DND-41 (cell line): ENCODE measurements around the gene CENPS.

Source experiments
- ATAC-seq: fragments of 200-7000 bp; cut with Tn5 transposase; 3 replicates; pipeline ENCODE4 v1.9.1; 2021; ENCODE audit warnings: low read depth; ENCODE audit not compliant: insufficient read depth
- DNase-seq: peaks from one replicate; pipeline ENCODE4 v3.0.0-alpha.2; 2020
- H2AFZ ChIP-seq: 2 replicates; pipeline ENCODE4 v1.6.0; 2012; ENCODE audit warnings: low read depth, low read length
- H3K27ac ChIP-seq: 2 replicates; pipeline ENCODE4 v1.5.1; 2012; ENCODE audit warnings: low read length, inconsistent platforms
- H3K27me3 ChIP-seq: fragments of 200-600 bp; sonication (generic); 2 replicates; pipeline ENCODE4 v1.6.0; 2012; ENCODE audit warnings: low read length, mild to moderate bottlenecking, inconsistent platforms; ENCODE audit not compliant: insufficient read depth, poor library complexity
- H3K36me3 ChIP-seq: 2 replicates; pipeline ENCODE4 v1.5.1; 2012; ENCODE audit warnings: low read length, inconsistent platforms; ENCODE audit not compliant: insufficient read depth
- H3K4me1 ChIP-seq: 2 replicates; pipeline ENCODE4 v1.5.1; 2012; ENCODE audit warnings: mild to moderate bottlenecking, low read length; ENCODE audit not compliant: insufficient read depth
- H3K4me2 ChIP-seq: 2 replicates; pipeline ENCODE4 v1.6.0; 2012; ENCODE audit warnings: mild to moderate bottlenecking, moderate library complexity, low read length, inconsistent platforms; ENCODE audit not compliant: insufficient read depth
- H3K4me3 ChIP-seq, 2 experiments: fragments of 200-600 bp in 1 of 2; shearing (Covaris generic) in 1 of 2; 2 replicates each; pipeline ENCODE4 v1.5.1; 2012 to 2016; ENCODE audit warnings: inconsistent platforms in 2 of 2, low read length in 2 of 2, mild to moderate bottlenecking in 2 of 2, low read depth in 1 of 2, moderate library complexity in 1 of 2
- H3K79me2 ChIP-seq: 2 replicates; pipeline ENCODE4 v1.6.0; 2012; ENCODE audit warnings: low read length, inconsistent platforms; ENCODE audit not compliant: insufficient read depth
- H3K9ac ChIP-seq: 2 replicates; pipeline ENCODE4 v1.6.0; 2012; ENCODE audit warnings: low read depth, mild to moderate bottlenecking, inconsistent platforms, low read length, moderate library complexity
- H3K9me3 ChIP-seq: 2 replicates; pipeline ENCODE4 v1.5.1; 2012; ENCODE audit warnings: low read length, moderate library complexity, mild to moderate bottlenecking, inconsistent platforms; ENCODE audit not compliant: insufficient read depth, severe bottlenecking
- H4K20me1 ChIP-seq: 2 replicates; pipeline ENCODE4 v1.6.0; 2012; ENCODE audit warnings: low read length; ENCODE audit not compliant: insufficient read depth
- EZH2 ChIP-seq: IDR thresholded peaks from 3 replicates; pipeline ENCODE4 v1.6.1; 2012; ENCODE audit warnings: borderline replicate concordance, low read depth, mild to moderate bottlenecking, moderate library complexity, low read length, inconsistent platforms; ENCODE audit not compliant: severe bottlenecking
- TF ChIP-seq, protein P1 (sequence below): IDR thresholded peaks from 2 replicates; pipeline ENCODE4 v1.5.1; 2012; ENCODE audit warnings: borderline replicate concordance, low read length, moderate library complexity, mild to moderate bottlenecking; ENCODE audit not compliant: poor library complexity, severe bottlenecking; ENCODE audit errors: extremely low read depth

Gene CENPS

DNA sequence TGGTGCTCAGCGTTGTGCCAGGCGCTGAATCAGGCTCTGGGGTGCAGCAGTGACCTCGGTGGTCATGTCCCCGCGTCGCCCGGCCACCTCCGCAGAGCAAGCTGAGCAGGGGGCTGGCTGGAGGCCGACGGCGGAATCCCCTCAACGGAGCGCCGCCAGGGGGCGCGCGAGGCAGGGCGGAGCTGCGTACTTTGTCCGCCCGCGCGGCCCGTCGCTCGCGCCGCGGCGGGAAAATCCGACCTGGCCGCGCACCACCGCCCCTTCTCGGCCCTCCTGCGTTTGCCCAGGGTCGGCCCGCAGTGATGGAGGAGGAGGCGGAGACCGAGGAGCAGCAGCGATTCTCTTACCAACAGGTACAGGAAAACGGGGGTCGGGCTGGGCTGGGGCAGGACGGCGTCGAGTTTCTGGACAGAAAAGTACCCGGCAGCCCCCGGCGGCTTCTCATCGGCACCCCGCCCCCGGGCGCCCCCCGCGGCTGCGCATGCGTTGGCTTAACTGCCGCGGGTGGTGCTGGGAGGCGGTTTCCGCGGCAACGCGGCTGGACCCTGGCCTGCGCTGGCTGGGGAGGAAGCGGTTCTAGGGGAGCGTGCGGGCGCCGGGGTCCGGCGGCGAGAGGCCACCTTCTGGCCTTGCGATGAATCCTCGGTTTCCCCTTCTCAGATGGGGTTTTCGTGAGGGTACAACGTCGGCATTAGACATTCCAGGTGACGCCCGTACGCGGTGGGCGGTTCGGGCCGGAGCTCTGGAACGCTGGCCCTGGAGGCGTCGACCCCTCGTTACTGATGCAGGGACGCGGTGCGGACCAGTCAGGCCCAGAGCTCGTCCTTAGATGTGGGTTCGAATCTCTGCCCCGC, at the start of gene CENPS:
CENPS (plus strand) TSS at position 218 of the 854 bp plus-strand sequence; CDS start at position 303, 85 bp downstream.
- Histone ChIP-seq H3K4me1 (peaks cover 47% of the 10 kb centered on the region), H3K9ac (peak within 1 kb of the TSS; percentile 63), H3K4me2 (peak within 1 kb of the TSS; percentile 92), H2AFZ (peak within 1 kb of the TSS; percentile 84), H3K9me3 (no peaks in the 10 kb centered on the region), H3K4me3 (peak within 1 kb of the TSS; percentile 32 to 72), H3K27me3 (no peaks in the 10 kb centered on the region), H3K27ac (peak within 1 kb of the TSS; percentile 91), H4K20me1 (no peaks in the 10 kb centered on the region), H3K36me3 (peaks cover 5% of the 10 kb centered on the region), H3K79me2 (peaks cover 25% of the 10 kb centered on the region)
- peak; percentile 87 for DNase-seq
- ATAC-seq = peak; percentile 80
- TF ChIP-seq, protein P1, sequence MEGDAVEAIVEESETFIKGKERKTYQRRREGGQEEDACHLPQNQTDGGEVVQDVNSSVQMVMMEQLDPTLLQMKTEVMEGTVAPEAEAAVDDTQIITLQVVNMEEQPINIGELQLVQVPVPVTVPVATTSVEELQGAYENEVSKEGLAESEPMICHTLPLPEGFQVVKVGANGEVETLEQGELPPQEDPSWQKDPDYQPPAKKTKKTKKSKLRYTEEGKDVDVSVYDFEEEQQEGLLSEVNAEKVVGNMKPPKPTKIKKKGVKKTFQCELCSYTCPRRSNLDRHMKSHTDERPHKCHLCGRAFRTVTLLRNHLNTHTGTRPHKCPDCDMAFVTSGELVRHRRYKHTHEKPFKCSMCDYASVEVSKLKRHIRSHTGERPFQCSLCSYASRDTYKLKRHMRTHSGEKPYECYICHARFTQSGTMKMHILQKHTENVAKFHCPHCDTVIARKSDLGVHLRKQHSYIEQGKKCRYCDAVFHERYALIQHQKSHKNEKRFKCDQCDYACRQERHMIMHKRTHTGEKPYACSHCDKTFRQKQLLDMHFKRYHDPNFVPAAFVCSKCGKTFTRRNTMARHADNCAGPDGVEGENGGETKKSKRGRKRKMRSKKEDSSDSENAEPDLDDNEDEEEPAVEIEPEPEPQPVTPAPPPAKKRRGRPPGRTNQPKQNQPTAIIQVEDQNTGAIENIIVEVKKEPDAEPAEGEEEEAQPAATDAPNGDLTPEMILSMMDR = peak; percentile 96
- no peak for TF ChIP-seq EZH2

DNA sequence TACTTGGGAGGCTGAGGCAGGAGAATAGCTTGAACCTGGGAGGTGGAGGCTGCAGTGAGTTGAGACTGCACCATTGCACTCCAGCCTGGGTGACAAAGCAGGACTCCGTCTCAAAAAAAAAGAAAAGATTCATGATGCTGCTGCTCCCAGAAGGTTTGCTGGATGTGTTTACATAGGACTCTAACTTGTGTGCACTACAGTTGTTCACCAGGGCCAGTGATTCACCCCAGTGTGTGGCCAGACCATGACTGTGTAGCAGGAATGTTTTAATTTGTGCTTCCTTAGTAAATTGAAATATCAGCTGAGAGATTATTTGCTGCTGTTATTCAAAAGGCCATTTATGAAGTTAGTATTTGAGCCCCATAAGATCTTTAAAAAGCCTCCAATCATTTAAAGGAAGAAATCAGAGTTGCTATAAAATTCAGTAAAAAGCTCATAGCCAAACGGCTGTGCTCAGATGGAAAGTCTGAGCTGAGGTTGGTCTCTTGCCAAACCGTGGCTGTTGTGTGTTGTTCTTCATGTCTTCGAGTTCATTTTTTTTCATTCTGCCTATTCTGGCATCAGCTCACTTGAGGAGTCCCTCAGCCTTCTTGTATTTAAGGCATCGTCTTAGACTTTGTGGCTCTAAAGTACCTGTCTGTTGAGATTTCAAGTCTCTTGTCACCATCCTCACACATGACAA, 49.5 kb upstream of the CENPS start:
- Histone ChIP-seq H4K20me1 (no peaks in the 10 kb centered on the region), H3K4me1 (no peaks in the 10 kb centered on the region), H3K27me3 (no peaks in the 10 kb centered on the region), H2AFZ (no peak overlapping the region), H3K4me2 (no peak overlapping the region), H3K79me2 (no peaks in the 10 kb centered on the region), H3K9me3 (no peaks in the 10 kb centered on the region), H3K9ac (no peak overlapping the region), H3K36me3 (peaks cover 18% of the 10 kb centered on the region), H3K4me3 (no peak overlapping the region), H3K27ac (no peak overlapping the region)
- DNase-seq (no peak), ATAC-seq (no peak)
- TF ChIP-seq, protein P1 = no peak
- TF ChIP-seq EZH2 = no peak

DNA sequence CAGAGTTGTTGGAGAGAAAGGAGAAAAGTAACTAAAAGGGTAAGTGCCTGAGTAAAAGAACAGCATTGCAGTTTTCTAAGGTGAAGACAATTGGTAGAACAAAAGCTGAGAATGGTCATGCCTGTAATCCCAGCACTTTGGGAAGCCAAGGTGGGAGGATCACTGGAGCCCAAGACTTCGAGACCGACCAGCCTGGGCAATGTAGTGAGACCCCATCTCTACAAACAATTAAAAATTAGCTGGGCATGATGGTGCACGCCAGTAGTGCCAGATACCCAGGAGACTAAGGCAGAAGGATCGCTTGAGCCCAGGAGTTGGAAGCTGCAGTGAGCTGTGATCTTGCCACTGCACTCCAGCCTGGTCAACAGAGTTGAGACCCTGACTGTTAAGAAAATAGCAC, 46.6 kb upstream of the CENPS start:
- TF ChIP-seq, protein P1 = no peak
- no peak for TF ChIP-seq EZH2
- no peak for DNase-seq
- no peaks in the 10 kb centered on the region for H3K27me3 ChIP-seq

More for the DNA sequence above, 46.6 kb upstream of the CENPS start:
- Histone ChIP-seq H3K9me3 (no peaks in the 10 kb centered on the region), H3K4me1 (peaks cover 20% of the 10 kb centered on the region), H3K9ac (no peak overlapping the region), H3K36me3 (peaks cover under 1% of the 10 kb centered on the region; the same call in 1 of the 2 replicates), H3K79me2 (no peaks in the 10 kb centered on the region), H2AFZ (no peak overlapping the region), H3K4me3 (no peak overlapping the region), H4K20me1 (no peaks in the 10 kb centered on the region), H3K4me2 (no peak overlapping the region), H3K27ac (no peak overlapping the region)
- no peak for ATAC-seq
